GM21528 (cell line): ENCODE results near the gene TARBP1.
"Not testable (repeated sequence)": the region's sequence is repeated elsewhere in the genome, so short reads cannot be mapped to it uniquely, and the experiment has no call there.

Experiments
- ATAC-seq: cut with Tn5 transposase; IDR thresholded peaks from one replicate; pipeline ENCODE4 v1.9.1; 2021; ENCODE audit warnings: mild to moderate bottlenecking, moderate library complexity; ENCODE audit not compliant: unreplicated experiment, low FRiP score

TARBP1 gene

GRCh38 chr1:234397732-234398131 lies 81.2 kb downstream of the TARBP1 start:
- no peak for ATAC-seq

- no peak for ATAC-seq
These were observed 82.1 kb downstream of the TARBP1 start for GRCh38 chr1:234396871-234397270.

GRCh38 chr1:234396092-234396491 lies 82.9 kb downstream of the TARBP1 start:
- ATAC-seq: no peak

GRCh38 chr1:234395297-234395696 lies 83.7 kb downstream of the TARBP1 start:
- no peak for ATAC-seq

- ATAC-seq: no peak
These were observed 85.8 kb downstream of the TARBP1 start for GRCh38 chr1:234393190-234393589.

- no peak for ATAC-seq
These were observed 90.9 kb downstream of the TARBP1 start for GRCh38 chr1:234388094-234388493.

- no peak for ATAC-seq
These were observed 92.9 kb downstream of the TARBP1 start for GRCh38 chr1:234386122-234386521.

GRCh38 chr1:234381699-234382555 lies 97.1 kb downstream of the TARBP1 start:
- ATAC-seq: no peak

- ATAC-seq: not testable (repeated sequence)
These were observed 99.3 kb downstream of the TARBP1 start for GRCh38 chr1:234379591-234380109.

GRCh38 chr1:234375672-234376071 lies 103.3 kb downstream of the TARBP1 start:
- ATAC-seq: no peak

- no peak for ATAC-seq
These were observed 105.1 kb downstream of the TARBP1 start for GRCh38 chr1:234373959-234374254.

GRCh38 chr1:234373064-234373958 lies 105.7 kb downstream of the TARBP1 start, which contains the start of gene COA6:
Gene COA6, plus strand, starts transcription at chr1:234373456. Its CDS starts 11 bp downstream, at chr1:234373467.
- ATAC-seq: peak; percentile 96

- no peak for ATAC-seq
These were observed 106.8 kb downstream of the TARBP1 start for GRCh38 chr1:234372011-234372757.

GRCh38 chr1:234371414-234371813 lies 107.6 kb downstream of the TARBP1 start:
- no peak for ATAC-seq

GRCh38 chr1:234369784-234370183 lies 109.2 kb downstream of the TARBP1 start:
- no peak for ATAC-seq

- no peak for ATAC-seq
These were observed 109.9 kb downstream of the TARBP1 start for GRCh38 chr1:234369033-234369430.

GRCh38 chr1:234368320-234369032 lies 110.5 kb downstream of the TARBP1 start:
- no peak for ATAC-seq

- ATAC-seq: no peak
These were observed 116.4 kb downstream of the TARBP1 start for GRCh38 chr1:234362558-234362957.

- ATAC-seq: no peak
These were observed 117.8 kb downstream of the TARBP1 start for GRCh38 chr1:234361102-234361603.

- no peak for ATAC-seq
These were observed 121.1 kb downstream of the TARBP1 start for GRCh38 chr1:234357831-234358230.
